DOHH2 (cell line): ENCODE data around the gene AKR1C8.

Source experiments
- CTCF ChIP-seq: fragments of 200-600 bp; sonication (generic); IDR thresholded peaks from one replicate; pipeline ENCODE4 v1.5.1; 2014; ENCODE audit warnings: antibody characterized with exemption, mild to moderate bottlenecking, low read depth, low read length; ENCODE audit not compliant: poor library complexity, severe bottlenecking
- EZH2phosphoT487 ChIP-seq: fragments of 200-600 bp; sonication (generic); IDR thresholded peaks from 2 replicates; pipeline ENCODE4 v1.6.1; 2017; ENCODE audit warnings: borderline replicate concordance, mild to moderate bottlenecking, antibody characterized with exemption, low read length, moderate library complexity, mixed read lengths

DNA sequence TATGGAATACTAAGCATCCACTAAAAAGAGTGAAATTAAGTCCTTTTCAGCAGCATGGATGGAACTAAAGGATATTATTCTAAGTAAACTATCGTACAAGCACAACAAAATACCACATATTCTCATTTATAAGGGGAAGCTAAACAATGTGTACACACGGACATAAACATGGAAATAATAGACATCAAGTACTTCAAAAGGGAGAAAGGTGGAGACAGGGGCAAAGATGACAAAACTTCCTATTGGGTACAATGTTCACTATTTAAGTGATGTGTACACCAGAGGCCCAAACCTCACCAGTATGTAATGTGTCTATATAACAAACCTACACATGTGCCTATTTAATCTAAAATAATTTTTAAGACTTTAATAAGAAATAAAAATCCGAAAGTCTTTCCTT, 9.5 kb upstream of the AKR1C8 start:
- no peak for TF ChIP-seq CTCF
- no peak for TF ChIP-seq EZH2phosphoT487
